GOT3 (cell line): ENCODE results near the gene ZNF519.
"Not testable (repeated sequence)": the region's sequence is repeated elsewhere in the genome, so short reads cannot be mapped to it uniquely, and the experiment has no call there.

Experiments
- DNase-seq: peaks from one replicate; lab custom pipeline; 2025; ENCODE audit warnings: mixed read lengths; lab: John Stamatoyannopoulos, UW

Gene ZNF519

GRCh38 chr18:14132271-14132700, at the start of gene ZNF519:
ZNF519 (minus strand) TSS chr18:14132435; CDS start chr18:14132277, 158 bp downstream.
- DNase-seq = peak; percentile 54

GRCh38 chr18:14179306-14179705, 47.1 kb upstream of the ZNF519 start:
- no peak for DNase-seq

- peak; percentile 13 for DNase-seq
Measured at GRCh38 chr18:14178321-14179196, 46.3 kb upstream of the ZNF519 start.

GRCh38 chr18:14177540-14178320, 45.5 kb upstream of the ZNF519 start:
- DNase-seq = not testable (repeated sequence)

GRCh38 chr18:14175404-14175803, 43.2 kb upstream of the ZNF519 start:
- not testable (repeated sequence) for DNase-seq

DNA sequence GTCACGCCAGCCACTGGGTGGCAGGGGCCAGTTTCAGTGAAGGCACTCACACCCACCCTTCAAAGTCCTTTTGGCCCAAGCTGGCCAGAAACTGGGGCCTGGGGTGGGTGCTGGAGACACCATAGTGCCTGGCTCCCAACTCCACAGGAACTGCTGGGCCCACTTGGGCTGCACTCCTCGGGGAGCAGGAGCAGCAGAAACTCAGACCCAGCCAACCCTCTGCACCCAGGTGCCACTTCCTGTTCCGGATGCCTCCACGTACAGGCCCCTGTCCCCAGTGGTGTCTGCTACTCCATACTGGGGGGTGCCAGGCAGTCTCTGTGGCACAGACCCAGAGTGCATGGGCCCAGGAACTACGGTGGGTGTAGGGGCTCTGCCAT, 42.5 kb upstream of the ZNF519 start:
- no peak for DNase-seq

- DNase-seq = not testable (repeated sequence)
Measured at GRCh38 chr18:14174002-14174705, 41.9 kb upstream of the ZNF519 start.

- DNase-seq = not testable (repeated sequence)
Measured at GRCh38 chr18:14173116-14173951, 41.1 kb upstream of the ZNF519 start.

GRCh38 chr18:14172142-14173115, 40.2 kb upstream of the ZNF519 start:
- DNase-seq = not testable (repeated sequence)

- not testable (repeated sequence) for DNase-seq
Measured at GRCh38 chr18:14171301-14172141, 39.3 kb upstream of the ZNF519 start.

- not testable (repeated sequence) for DNase-seq
Measured at GRCh38 chr18:14170367-14171036, 38.3 kb upstream of the ZNF519 start.

GRCh38 chr18:14162915-14163314, 30.7 kb upstream of the ZNF519 start:
- not testable (repeated sequence) for DNase-seq

DNA sequence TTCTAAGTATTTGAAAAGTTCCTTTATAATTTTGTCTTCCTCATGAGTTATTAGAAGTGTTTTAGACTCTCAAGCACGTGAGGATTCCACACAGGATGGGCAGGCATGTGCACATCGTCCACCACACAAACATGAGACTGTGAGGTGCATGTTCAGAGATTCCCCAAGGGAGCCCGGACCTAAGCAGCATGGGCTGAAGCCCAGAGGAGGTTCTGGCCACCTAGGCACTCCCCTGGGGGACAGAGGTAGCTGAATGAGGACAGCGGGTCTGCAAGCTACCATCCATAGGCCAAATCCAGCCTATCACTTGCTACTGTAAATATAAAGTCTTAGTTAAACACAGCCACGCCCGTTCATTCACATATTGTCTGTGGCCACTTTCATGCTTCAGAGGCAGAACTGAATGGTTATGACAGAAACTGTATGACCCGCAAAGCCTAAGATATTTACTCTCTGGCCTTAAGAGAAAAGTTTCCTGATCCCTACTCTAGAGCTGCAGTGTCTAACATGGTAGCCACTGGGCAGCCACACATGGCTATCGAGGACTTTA, 19.4 kb upstream of the ZNF519 start:
- DNase-seq = not testable (repeated sequence)

- not testable (repeated sequence) for DNase-seq
Measured at GRCh38 chr18:14150766-14151165, 18.5 kb upstream of the ZNF519 start.

DNA sequence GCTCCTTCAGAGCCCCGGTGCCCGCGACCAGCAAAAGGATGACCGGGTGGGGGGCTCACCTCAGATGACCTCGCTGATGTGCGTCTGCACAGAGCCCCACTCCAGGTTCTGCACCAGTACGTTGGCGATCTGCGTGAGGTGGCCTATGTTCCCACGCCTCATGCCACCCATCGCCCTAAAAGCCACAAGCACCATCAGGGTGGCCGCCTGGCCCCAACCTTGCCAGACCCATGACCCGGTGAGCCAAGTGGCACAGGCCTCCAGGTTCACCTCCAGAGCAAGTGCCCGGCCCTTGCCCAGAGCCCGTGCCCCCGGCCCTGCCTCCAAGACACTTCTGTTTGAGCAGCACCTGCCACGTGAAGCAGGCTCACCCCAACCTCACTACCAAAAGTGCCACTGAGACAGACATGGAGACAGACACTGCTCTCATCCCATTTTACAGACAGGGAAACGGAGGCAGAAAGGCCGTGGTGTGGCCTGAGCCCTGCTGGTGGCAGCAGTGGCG, 17.7 kb upstream of the ZNF519 start:
- DNase-seq = not testable (repeated sequence)

DNA sequence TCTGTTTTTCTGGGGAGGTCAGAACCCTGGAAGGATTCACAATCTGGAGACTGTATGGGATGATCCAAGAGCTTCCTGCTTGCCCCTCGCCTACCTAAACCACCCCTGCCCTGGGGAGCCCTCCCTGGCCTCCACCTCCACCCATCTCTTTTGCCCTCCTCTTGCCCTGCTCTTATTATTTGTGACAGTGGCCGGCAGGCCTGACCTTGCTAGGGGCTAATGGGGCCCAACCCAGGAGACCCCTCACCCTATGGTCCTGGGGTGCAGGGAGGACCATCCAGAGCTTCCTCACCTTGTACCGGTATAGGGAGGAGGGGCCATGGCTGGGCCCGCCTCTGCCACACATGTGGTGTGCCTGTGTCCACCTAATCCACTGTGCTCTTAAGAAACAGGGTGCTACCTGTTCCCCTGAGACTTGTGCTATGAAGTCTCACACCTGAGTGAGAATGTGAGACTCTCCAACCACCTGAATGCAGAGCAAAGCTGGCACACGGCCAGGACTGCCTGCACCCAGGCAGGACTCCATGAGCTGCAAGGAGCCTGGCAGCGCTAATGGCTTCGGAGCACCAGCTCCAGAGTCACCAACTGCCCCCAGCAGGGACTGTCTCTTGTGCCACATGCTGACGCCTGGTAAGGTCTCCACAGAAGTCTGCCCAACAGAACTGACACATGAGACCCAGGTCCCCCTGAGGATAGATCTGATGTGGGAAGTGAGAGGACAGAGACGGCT, 17.1 kb upstream of the ZNF519 start:
- not testable (repeated sequence) for DNase-seq
